Measurements from ENCODE around the gene HRAS.

Gene HRAS

GRCh38 chr11:506995-507726 lies 28.2 kb downstream of the HRAS start, which contains the start of gene RNH1:
Gene RNH1, minus strand, starts transcription at chr11:507242. Its CDS starts 5,080 bp downstream, at chr11:502162.
- peak; percentile 97 for DNase-seq

- peak; percentile 97 for DNase-seq
Observed at GRCh38 chr11:506238-506994, 29.0 kb downstream of the HRAS start.

GRCh38 chr11:504994-505344 lies 30.4 kb downstream of the HRAS start:
- no peak for DNase-seq

DNA sequence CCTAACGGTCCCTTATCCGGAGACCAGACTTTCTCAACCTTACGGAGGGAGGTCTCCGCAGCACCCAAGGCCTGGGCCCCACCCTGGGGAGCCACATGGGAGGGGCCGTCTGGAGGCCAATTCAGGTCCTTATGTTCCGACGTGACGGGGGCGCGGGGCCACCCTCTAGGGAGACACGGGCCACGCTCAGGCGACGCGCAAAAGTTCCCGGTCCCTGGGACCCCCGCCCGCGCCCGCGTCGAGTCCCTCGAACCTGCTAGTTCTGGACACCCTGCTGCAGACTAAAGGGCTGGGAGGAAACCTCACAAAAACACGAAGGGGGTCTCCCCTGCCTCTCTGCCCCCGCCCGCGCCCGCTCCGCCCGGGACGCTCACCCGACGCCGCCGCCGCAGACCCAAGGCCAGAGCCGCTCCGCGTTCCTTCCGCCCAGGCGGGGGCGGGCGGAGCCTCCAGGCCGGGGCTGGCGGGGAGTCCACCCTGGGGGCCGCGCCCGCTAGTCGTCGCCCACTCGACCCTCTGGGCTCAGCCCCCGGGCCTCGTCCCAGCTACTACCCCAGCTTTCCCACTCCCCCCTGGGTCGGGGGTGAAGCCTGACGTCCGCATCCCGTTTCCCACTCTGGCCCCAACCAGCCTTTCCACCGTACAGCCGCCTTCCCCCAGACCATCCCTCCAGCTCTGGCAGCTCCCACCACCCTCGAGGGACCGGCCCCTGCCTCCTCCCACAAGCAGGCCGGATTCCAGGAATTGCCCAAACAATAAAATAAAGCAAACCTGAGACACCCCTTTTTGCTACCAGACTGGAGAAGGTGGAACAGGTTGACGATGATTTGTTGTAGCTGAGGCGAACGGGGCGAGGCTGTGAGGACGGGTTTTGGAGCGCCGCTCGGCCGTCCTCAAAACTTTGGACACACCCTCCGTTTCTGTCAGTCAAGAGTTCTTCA lies 31.1 kb downstream of the HRAS start:
- DNase-seq, result peak; percentile 20

- DNase-seq, result peak; percentile 62
Observed at GRCh38 chr11:503179-503981, 32.0 kb downstream of the HRAS start.

GRCh38 chr11:502288-503178 lies 32.8 kb downstream of the HRAS start:
- DNase-seq, result no peak

DNA sequence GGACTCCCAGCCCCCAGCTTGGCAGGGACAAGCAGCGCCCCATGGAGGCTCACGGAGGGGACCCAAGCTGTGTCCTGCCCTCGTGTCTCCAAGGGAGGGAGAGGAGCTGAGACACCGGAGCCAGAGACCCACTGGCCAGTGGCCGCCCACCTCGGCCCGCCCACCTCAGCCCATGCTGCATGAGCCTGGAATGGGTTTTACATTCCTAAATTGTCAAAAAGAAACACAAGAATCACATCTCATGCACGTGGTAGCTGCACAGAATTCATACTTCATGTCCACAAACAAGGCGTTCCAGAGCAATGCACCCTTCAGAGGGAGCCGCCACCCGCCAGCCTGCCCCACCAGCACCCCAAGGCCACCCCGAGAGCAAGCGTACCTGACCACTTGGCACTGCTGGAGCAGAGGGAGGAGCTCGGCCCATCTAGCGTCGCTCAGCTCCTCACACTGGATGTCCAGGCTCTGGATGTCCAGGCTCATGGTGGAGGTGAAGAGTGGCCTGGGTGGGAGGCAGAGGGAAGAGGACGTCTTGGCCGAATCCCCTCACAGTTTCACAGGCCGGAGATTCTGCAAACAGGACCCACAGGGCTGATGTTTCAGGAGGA lies 33.6 kb downstream of the HRAS start:
- no peak for DNase-seq

DNA sequence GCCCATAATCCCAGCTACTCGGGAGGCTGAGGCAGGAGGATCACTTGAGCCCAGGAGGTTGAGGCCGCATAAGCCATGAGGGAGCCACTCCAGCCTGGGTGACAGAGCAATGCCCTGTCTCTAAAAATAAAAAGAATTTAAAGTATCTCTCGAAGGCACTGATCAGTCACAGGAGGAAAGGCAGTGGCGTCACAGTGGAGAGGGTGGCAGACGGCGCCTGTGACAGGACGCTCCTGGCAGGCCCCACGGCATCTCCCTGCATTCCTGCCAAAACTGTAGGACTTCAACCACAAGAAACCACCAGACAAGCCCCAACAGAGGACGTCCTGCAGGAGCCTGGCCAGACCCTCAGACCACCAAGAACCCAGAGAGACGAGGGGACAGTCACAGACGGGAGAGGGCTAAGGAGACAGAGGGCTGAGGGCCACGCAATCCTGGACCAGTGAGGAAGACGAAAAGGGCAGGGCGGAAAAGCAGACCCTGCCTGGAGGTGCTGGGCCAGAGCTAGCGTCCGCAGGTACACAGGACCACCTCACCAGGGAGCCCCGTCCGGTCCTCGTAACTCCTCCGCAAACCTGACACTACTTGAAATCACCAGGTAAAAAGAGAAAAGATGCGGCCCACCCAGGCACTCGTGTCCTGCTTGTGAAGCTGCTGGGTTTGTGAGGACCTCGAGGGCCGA lies 34.2 kb downstream of the HRAS start:
- DNase-seq, result no peak

GRCh38 chr11:499201-500076 lies 35.9 kb downstream of the HRAS start:
- DNase-seq, result no peak

DNA sequence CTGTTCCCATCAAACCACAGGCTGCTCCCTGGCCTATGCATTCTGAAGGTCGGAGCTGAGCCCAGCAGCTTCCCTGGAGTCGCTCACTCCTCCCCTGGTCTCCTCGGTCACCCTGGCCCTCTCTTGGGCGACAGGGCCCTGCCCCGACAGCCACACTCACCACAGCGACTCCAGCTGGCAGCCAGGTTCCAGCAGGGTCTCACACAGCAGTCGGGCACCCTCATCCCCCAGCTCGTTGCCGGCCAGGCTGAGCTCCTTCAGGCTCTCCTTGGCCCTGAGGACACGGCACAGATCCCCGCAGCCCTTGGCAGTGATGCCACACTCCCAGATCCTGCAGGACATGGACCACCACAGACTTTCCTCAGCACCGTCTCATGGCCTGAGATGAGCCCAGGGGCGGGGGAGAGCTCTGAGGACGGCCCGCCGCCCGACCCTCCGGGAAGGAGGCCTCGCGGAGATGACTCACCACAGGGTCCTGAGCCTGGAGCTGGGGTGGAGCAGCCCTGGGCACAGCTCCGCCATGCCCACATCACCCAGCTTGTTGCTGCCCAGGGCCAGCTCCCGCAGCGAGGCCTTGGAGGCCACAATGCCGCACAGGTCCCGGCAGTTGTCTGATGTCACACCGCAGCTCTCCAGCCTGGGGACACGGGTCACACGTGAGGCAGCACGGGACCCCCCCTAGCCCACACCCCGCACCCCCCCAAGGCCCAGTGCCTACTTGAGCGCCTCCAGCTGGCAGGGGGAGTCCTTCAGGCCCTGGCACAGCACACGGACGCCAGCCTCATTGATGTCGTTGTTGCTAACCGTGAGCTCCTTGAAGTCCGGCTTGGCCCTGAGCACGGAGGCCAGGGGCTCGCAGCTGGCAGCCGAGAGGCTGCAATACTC lies 36.8 kb downstream of the HRAS start:
- no peak for DNase-seq

DNA sequence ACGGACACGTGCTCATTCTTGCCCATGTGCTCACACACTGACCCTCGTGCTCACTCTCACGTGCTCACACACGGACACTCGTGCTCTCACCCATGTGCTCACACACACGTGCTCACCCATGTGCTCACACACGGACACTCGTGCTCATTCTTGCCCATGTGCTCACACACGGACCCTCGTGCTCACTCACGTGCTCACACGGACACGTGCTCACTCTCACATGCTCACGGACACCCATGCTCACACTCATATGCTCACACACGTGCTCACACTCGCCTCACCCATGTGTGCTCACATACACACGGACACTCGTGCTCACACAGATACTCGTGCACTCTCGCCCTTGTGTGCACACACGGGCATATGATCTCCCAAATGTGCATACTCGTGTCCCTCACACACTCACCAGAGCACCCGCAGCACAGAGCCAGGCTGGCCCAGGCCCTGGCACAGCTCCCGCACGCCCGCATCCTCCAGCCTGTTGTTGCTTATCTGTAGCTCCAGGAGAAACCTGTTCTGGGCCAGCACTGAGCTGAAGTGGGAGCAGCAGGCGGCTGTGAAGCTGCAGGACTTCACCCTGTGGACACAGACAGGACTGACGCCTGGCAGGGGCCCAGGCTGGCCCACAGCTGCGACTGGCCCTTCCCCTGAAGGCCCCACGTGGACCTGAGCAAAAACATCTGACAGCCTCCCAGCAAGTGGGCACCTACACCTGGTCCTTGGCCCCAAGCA lies 37.6 kb downstream of the HRAS start:
- no peak for DNase-seq

GRCh38 chr11:496834-497564 lies 38.4 kb downstream of the HRAS start:
- DNase-seq, result no peak

DNA sequence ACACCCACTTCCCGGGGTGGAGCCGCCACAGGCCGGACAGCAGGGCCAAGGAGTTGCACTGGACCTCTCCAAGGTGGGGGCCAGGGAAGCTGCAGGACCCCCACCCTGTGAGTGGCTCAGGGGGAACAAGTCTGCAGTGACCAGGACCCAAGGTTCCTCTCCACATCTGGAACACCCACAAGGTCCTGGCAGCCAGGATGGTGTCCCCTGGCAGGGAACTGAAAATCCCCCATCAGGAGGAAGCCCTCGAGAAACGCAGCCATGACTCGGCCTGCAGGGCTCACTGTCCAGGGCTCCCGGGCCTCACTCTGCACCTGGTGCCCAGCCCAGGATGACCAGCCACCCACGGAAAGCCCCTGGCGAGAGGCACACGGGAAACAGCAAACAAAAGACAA lies 39.8 kb downstream of the HRAS start:
- no peak for DNase-seq

GRCh38 chr11:494761-495536 lies 40.4 kb downstream of the HRAS start:
- DNase-seq, result no peak

DNA sequence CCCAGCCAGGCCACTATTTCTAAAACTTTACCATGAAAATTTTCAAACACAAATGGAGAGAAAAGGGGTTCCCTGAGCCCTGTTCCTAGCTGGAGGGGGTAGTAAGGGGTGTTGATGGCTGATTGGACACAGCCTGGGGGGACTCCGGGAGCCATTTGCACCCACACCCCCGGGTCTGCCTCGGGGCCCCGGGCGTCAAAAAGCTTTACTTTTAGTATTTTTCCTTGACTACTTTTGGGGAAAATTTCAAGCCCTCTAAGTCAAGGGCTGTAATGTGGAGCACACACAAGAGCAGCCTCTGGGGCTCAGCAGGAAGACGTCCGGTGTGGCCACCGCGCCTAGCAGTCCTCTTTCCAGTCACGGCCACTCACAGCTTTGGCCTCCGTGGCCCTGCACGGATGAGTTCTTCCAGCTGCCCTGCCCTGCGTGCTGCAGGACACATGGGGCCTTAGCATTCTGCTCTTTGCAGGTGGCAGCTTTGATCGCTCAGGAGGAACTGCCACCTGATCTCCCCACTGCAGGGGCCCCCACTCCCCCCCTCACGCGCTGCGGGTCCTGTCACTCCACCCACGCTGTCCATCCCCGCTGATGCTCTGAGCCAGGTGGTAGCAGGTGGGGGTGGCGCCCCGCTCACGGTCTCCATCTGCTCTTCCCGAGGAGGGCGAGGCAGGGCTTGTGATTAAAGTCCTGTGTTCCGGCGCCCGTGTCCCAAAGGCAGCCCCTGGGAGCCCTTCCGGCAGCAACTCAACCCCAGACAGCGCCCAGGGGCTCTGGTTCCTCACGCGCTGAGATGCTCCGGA lies 42.7 kb downstream of the HRAS start:
- no peak for DNase-seq

All from CD4-positive, alpha-beta T cell treated with Interferon gamma for 1 hour (primary cell).